ENCODE data around the gene S1PR2.
A peak's percentile ranks its signal among the peaks of the same experiment; 100 is the strongest.
"Not testable (repeated sequence)": the region's sequence is repeated elsewhere in the genome, so short reads cannot be mapped to it uniquely, and the experiment has no call there.

The S1PR2 gene

DNA sequence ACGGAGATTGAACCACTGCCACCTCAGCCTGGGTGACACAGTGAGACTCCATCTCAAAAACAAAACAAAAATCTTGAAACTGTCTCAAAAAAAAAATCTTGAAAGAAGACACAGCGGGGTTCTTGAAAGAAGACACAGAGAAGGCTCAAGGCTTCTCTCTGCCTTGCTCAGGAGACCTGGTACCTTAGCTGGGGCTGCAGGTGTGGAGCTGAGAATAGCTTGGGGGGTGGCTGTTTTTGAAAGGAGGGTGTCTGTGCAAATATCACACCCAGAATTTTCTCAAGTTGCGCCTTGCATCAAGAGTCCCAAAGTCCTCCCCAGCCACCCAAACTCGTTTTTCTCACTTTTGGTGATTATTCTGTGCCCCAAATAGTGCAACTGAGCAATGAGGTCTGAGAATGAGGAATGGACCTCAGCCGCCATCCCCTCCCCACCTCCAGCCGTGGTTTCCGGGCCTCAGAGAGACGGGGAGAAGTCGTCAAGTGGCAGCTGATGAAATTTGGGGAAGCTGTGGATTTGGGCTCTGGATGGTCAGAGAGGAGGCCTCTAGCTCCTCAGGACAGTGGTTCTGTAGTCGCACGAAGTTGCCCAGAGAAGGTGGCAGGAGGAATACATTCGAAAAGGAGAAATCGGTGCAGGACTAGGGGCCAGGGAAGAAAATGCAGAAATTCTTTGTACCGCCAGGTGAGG lies 8.8 kb downstream of the S1PR2 start:
- DNase-seq: no peak

DNA sequence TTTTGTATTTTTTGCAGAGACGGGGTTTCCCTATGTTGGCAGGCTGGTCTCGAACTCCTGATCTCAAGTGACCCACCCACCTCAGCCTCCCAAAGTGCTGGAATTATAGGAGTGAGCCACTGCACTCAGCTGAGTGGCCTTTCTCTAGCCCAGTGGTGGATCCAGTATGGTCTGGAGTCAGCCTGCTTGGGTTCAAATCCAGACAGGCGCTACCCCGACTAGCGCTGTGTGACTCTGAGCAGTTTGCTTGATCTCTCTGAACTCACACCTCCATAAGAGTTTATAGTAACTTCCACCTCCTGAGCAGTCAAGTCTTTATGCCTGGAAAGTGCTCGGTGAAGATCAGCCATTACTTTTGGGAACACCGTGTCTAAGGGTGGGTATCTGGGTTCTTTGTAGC lies 10.4 kb downstream of the S1PR2 start:
- no peak for DNase-seq

DNA sequence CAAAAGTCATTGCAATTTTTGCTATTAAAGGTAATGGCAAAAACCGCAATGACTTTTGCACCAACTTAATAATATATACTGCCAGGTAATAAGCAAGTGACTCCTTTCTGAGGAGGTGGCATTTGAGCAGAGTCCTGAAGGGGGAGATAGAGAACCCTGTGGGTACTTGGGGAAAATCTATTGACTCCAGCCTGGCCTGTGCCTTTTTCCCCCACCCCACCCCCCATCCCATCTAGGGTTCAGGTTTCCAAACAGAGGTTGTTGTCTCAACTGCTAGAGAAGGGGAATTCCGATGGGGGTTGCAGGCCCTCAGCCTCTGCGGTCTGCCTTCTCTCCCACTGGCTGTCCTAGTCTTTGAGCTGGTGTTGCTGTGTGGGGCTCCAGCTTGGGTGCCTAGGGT lies 11.5 kb downstream of the S1PR2 start:
- DNase-seq: peak; percentile 34

DNA sequence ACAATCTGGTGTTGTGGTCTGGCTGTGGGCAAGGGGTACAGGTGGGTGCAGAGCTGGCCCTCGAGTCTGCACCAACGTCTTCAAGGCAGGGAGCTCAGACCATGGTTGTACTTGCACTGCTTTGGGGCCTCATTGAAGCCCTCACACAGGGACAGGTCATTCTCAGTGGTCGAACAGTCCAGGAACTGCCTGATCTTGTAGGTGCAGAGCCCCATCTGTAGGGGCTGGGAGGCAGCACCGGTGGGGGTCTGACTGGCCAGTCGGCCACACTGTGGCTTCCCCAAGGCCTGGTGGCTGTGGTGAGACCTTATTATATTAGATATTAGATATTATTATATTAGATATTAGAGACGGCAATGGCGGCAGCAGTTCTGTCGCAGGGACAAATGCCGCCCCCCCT lies 14.0 kb downstream of the S1PR2 start:
- no peak for DNase-seq

DNA sequence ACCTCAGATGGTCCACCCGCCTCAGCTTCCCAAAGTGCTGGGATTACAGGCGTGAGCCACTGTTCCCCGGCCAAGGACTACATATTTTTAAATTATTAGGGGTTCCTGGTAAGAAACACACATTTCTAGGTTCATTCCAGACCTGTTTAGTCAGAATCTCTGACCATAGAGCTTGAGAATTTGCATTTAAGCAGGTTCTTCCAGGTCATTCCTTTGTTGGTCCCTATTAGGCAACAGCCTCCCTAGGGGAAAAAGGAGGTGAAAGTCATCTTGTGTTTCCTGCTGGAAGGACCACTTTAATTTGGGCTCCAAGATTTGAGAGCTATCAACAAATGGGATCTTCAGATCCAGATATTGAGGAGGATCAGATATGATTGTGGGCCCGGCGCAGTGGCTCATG lies 16.3 kb downstream of the S1PR2 start:
- DNase-seq: no peak

DNA sequence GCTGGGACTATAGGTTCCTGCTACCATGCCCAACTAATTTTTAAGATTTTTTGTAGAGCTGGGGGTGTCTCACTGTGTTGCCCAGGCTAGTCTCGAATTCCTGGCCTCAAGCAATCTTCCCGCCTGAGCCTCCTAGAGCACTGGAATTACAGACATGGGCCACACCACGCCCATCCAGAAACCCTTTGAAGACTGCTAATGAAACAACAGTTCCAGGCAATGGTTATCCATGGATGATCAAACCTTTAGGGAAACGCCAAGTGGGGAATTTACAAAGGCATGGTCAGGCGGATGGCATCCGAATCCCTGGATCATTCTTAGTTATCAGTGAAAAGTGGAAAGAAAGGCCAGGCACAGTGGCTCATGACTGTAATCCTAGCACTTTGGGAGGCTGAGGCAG lies 19.4 kb downstream of the S1PR2 start:
- DNase-seq: no peak

DNA sequence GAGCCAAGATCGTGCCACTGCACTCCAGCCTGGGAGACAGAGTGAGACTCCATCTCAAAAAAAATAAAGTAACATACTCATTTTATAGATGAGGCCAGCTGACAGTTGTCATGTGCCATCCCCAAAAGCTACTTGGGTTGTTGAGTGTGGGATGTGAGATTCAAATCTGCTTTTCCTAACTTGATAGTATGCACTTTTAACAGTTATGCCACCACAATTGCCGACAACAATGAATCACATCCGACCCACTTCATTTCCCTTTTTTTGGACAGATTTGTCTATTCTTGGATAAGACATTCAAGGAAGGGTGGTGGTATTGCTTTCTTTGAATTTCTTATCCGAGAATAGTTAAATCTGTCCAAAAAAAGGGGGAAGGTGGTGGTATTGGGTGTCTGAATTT lies 20.1 kb downstream of the S1PR2 start:
- DNase-seq: no peak

DNA sequence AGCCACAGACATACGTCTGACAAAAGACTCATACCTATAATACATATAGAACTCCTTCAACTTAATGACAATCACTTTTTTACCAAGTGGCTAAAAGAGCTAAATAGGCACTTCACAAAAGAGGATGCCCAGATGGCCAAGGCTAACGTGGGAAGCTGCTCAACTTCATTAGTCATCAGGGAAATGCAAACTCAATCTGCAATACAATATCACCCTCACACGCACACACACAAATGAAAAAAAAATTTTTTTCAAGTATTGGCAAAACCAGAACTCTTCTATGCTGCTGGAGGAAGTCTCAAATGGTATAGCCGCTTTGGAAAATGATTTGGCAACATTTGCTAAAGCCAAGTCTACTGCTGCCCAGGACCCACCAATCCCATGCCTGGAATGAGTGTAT lies 21.8 kb downstream of the S1PR2 start:
- DNase-seq: no peak

DNA sequence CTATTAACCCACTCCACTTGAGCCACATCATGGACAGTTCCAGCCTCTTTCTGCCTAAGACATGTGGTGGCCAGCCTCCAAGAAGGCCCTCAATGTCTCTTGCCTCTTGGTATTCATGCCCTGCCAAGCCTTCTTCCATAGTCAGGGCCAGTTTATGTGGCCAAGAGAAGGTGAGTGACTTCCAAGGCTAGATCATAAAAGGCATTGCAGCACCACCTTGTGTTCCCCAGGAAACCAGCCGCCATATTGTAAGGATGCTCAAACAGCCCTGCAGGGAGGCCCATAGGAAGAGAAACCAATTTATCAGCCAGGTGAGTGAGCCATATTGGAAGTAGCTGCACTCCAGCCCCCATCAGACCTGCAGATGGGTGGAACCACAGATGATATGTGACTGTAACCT lies 24.1 kb downstream of the S1PR2 start:
- no peak for DNase-seq

DNA sequence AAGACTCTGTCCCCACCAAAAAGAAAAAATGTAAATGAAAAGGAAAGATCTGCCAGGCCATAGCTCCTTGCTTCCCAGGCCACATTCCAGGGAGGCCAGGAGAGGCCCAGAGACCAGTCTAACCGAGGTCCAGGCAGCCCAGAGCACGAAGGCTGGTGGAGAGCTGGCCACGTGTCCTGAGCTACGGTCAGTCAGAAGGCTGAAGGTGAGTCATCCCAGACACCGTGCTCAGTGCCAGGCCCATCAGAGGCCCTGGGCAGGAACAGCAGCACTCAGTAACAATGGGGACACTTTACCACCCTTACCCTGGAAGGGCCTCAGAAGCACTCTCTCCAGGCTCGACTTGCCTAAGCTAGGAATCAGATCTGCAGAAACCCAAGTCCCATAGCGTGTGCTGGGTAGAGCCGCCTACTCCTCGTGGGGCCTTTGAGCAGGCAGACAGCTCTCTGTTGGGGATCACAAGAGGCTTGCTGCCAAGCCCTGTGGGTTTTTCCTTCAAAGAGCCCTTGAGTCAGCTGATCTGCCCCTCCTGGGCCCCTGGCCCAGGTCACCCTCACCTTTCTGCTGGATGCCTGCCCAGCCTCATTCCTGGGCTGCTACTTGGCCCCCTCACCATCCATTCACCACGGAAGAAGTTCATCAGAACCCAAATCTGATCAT lies 24.8 kb downstream of the S1PR2 start:
- no peak for DNase-seq

DNA sequence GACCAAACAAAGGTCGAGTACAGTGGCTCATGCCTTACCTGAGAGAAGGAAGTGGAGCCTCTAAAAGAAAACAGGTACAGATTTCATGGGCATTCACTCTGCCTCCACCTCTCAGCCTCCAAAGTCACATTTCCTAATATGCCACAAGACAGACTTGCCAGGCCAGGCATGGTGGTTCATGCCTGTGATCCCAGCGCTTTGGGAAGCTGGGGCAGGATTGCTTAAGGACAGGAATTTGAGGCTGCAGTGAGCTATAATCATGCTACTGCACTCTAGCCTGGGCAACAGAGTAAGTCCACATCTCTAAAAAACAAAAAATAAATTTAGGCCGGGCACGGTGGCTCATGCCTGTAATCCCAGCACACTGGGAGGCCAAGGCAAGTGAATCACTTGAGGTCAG lies 25.5 kb downstream of the S1PR2 start:
- DNase-seq: no peak

DNA sequence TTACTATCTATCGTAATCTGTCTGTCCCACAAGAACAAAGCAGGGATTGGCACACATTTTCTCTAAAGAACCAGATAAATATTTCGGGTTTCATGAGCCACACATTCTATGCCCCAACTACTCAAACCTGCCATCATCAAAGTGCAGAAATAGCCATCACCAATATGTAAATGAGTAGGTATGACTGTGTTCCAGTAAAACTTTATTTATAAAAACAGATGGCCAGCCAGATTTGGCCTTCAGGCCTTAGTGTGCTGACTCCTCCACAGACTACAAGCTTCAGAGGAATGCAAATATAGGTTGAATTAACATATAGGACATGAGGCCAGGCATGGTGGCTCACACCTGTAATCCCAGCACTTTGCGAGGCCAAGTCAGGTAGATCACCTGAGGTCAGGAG lies 27.4 kb downstream of the S1PR2 start:
- DNase-seq: no peak

DNA sequence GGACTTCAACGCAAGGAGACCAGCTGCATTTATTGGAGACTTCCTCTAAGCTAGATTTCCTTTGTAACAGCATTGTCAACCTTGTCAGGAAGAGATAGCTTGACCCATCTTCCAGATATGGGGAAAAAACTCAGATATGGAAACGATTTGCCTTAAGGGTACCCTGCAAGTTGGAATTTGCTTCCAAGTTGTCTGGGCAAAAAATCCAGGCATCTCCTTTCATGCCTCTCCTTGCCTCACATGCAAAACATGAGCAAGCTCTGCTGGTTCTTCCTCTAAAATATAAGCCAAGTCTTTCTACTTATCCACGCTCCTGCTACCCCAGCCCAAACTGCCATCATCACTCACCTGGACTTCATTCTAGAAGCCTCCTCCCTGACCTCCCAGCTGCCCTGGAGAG lies 30.0 kb downstream of the S1PR2 start:
- DNase-seq: no peak

DNA sequence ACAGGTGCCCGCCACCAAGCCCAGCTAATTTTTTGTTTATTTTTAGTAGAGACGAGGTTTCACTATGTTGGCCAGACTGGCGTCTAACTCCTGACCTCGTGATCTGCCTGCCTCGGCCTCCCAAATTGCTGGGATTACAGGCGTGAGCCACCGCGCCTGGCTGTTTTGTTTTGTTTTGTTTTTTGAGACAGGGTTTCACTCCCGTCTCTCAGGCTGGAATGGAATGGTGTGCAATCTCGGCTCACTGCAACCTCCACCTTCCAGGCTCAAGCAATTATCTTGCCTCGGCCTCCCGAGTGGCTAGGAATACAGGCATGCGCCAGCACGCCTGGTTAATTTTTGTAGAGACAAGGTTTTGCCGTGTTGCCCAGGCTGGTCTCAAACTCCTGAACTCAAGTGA lies 31.0 kb downstream of the S1PR2 start:
- not testable (repeated sequence) for DNase-seq

DNA sequence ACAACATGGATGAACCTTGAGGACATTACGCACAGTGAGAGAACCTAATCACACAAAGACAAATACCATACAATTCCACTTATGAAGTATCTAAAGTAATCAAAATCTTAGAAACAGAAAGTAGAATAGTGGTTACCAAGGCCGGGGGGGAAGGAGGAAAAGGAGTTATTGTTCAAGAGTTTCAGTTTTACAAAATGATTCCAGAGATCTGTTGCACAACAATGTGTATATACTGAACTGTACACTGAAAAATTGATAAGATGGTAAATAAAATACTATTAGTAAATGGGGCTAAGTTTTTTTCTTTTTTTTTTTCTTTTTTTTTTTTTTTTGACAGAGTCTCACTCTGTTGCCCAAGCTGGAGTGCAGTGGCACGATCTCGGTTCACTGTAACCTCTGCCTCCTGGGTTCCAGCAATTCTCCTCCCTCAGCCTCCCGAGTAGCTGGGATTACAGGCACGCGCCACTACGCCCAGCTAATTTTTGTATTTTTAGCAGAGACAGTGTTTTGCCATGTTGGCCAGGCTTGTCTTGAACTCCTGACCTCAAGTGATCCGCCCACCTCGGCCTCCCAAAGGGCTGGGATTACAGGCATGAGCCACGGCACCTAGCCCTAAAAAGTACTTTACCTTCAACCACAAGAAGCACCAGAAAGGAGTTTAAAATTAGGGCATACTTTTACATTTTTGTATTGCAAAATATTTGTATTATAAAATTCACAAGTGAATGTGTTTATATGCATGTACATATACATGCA lies 32.1 kb downstream of the S1PR2 start:
- not testable (repeated sequence) for DNase-seq

DNA sequence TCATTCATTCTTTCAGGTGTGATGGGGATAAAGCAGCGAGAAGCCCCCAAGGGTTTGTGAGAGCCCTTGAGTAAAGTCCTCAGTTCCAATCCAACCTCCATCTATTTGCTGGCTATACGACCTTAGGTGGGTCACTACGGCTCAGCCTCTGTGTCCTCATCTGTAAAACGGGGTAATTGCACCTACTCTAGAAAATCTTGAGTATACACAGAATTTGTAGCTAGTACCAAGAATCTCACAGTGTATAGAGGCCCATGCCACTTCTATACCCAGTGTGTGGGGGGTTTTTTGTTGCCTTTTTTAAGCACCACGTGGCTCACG lies 36.0 kb downstream of the S1PR2 start:
- DNase-seq: no peak

DNA sequence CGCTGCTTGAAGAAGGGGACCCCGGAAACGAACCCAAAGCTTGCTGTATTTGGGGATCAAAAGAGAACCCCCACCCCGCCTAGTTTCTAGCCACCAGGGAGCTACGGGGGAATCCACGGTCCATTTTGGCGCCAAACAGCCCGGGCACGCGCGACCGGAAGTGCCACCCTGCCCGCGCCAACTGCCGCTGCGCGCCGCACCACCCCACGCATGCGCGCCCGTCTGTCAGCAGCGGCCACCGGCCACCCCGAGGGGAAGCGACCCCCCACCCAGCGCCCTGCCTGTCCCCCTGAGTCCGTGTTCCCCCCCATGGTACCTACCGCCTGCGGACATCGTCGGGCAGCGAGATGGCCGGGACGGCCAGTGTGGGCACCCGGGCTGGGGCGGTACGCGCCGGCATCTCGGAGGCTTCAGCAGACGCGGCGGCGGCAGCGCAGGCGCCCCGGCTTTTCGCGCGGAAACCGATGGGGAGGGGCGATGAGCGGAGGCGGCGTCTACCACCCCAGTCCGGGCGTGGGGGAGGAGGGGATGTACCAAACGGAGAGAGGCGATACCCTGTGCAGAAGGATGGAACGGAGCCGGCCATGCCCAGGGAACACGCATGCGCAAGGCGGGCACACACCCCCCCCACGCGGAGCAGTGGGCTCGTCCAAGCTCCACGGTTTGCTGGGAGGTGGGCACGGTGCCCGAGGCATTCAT lies 36.5 kb downstream of the S1PR2 start, which contains the start of gene DNMT1:
DNMT1 (minus strand) TSS at position 454 of the 699 bp plus-strand sequence; CDS start at position 400, 54 bp downstream.
- DNase-seq: peak; percentile 97

DNA sequence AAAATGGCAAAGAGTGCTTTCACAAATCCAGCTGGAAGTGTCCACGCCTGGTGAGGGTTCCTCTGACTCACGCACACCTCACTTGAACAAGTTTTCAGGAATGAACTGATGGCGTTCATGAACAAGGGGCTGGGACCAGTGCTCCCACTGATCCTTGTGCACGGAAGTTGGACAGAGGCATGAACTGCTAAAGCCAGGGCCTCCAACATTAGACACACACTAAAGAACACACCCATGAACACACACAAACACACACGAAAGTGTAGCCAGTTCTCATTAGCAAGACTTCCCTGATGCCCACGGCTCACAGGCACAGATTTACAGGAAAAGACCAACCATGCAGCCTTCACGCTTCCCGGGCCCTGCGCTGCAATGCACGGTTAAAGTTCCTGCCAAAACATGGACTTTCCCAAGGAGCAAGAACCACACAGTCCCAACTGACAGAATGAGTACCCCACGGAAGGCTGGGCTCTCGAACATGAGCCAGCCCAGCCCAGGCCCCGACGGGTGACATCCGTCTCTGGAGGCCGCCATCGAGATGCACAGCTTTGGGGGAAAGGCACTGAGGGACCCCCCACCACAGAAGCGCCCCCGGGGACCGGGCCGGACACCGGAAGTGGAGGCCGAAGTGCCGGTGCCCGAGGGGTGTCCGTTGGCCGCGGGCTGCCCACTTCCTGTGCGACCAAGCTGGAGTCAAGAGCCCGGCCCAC lies 37.2 kb downstream of the S1PR2 start:
- peak; percentile 28 for DNase-seq

DNA sequence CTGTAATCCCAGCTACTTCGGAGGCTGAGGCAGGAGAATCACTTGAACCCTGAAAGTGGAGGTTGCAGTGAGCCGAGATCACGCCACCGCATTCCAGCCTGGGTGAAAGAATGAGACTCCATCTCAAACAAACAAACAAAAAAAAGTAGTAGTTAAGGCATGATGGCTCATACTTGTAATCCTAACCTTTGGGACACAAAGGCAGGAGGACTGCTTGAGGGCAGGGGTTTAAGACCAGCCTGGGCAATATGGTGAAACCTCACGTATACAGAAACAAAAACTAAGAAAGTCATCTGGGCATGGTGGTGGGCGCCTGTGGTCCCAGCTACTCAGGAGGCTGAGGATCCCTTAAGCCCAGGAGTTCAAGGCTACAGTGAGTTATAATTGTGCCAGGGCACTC lies 38.2 kb downstream of the S1PR2 start:
- no peak for DNase-seq

DNA sequence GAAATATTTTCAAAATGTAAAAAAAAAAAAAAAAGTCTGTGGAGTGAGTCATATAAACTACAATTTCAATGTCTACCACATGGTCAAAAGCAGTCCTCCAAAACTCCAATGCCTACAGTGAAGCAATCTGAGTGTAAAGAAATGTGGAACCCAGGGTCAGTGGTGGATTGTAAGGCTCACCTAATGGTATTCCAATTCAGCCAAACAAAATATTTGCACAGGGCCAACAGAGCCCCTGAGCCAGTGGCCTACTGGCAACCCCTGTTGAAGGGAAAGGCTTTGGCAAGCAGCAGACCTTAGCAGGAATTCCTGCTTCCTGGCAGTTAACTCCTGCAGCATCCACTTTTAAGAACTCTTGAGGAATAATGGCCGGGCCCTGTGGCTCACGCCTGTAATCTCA lies 39.8 kb downstream of the S1PR2 start:
- DNase-seq: no peak

DNA sequence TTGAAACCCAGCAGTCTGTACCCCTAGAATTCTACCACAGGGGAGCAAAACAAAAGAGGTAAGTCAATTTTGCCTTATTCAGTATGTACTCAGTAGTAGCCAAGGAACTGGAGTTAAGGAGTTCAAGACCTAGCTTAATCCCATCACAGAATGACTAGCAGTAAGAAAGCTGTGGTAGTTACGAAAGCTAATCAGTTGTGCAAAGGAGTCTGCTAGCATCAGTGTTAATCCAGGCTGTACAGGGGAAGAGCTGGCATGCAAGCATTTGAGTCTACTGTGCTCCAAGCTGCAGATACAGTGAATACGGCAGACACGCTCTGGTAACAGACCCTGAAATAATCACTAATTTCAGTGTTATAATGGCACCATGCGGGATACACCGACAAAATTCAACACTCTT lies 41.1 kb downstream of the S1PR2 start:
- DNase-seq: no peak

DNA sequence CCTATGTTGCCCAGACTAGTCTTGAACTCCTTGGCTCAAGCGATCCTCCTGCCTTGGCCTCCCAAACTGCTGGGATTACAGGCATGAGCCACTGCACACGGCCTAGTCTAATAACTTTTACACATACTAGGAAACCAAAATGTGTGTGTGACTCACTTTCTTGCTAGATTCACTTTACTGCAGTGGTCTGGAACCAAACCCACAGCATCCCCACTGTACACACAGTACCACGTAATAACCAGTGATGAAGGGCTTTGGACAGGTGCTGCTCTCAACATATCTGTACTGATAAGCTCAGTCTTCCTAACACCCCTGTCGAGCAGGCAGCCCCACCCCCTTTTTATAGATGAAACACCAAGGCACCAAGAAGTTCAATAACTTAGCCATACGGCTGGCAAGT lies 41.5 kb downstream of the S1PR2 start:
- no peak for DNase-seq

DNA sequence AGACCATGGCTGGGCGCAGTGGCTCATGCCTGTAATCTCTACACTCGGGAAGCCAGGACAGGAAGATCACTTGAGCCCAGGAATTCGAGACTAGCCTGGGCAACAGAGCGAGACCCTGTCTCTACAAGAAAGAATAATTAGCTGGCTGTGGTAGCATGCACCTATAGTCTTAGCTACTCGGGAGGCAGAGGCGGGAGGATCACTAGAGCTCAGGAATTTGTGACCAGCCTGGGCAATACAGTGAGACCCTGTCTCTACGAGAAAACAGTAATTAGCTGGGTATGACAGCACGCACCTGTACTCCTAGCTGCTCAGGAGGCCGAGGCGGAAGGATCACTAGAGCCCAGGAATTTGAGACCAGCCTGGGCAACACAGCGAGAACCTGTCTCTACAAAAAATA lies 43.8 kb downstream of the S1PR2 start:
- no peak for DNase-seq
